Measurements from ENCODE around the gene HNRNPF.

GRCh38 chr10:43444897-43445466 is 36.0 kb upstream of the HNRNPF start:
- TF ChIP-seq, protein P1, sequence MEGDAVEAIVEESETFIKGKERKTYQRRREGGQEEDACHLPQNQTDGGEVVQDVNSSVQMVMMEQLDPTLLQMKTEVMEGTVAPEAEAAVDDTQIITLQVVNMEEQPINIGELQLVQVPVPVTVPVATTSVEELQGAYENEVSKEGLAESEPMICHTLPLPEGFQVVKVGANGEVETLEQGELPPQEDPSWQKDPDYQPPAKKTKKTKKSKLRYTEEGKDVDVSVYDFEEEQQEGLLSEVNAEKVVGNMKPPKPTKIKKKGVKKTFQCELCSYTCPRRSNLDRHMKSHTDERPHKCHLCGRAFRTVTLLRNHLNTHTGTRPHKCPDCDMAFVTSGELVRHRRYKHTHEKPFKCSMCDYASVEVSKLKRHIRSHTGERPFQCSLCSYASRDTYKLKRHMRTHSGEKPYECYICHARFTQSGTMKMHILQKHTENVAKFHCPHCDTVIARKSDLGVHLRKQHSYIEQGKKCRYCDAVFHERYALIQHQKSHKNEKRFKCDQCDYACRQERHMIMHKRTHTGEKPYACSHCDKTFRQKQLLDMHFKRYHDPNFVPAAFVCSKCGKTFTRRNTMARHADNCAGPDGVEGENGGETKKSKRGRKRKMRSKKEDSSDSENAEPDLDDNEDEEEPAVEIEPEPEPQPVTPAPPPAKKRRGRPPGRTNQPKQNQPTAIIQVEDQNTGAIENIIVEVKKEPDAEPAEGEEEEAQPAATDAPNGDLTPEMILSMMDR (tag by site-specific recombination; IDR thresholded peaks at IDR 0.05) = no peak
- TF ChIP-seq ZNF843 (tag by site-specific recombination; IDR thresholded peaks at IDR 0.05) (no peak), ZNF239 (tag by site-specific recombination; IDR thresholded peaks at IDR 0.05) (no peak), YY1 (tag by site-specific recombination; IDR thresholded peaks at IDR 0.05) (no peak), ZNF423 (tag by site-specific recombination; IDR thresholded peaks at IDR 0.05) (no peak), ZNF830 (tag by site-specific recombination; IDR thresholded peaks at IDR 0.05; ENCODE audit: low read depth) (no peak), ZEB2 (tag by site-specific recombination; IDR thresholded peaks at IDR 0.05) (no peak)
- TF ChIP-seq, protein P2, sequence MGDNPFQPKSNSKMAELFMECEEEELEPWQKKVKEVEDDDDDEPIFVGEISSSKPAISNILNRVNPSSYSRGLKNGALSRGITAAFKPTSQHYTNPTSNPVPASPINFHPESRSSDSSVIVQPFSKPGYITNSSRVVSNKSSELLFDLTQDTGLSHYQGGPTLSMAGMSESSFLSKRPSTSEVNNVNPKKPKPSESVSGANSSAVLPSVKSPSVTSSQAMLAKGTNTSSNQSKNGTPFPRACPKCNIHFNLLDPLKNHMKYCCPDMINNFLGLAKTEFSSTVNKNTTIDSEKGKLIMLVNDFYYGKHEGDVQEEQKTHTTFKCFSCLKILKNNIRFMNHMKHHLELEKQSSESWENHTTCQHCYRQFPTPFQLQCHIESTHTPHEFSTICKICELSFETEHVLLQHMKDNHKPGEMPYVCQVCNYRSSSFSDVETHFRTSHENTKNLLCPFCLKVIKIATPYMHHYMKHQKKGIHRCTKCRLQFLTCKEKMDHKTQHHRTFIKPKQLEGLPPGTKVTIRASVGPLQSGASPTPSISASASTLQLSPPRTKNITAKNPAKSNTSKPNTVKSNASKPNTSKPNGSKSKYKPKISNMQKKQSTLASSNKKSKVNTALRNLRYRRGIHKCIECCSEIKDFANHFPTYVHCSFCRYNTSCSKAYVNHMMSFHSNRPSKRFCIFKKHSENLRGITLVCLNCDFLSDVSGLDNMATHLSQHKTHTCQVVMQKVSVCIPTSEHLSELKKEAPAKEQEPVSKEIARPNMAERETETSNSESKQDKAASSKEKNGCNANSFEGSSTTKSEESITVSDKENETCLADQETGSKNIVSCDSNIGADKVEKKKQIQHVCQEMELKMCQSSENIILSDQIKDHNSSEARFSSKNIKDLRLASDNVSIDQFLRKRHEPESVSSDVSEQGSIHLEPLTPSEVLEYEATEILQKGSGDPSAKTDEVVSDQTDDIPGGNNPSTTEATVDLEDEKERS (tag by site-specific recombination; IDR thresholded peaks at IDR 0.05) = no peak

Measured in HEK293 (cell line).